Nephron (organoid): ENCODE data around the gene ARGLU1.

ENCODE experiments used
- H3K27ac Mint-ChIP-seq, 3 experiments: 2 replicates each; pipeline ENCODE4 v1.8.0; 2020; ENCODE audit warnings: mixed read lengths in 3 of 3, mild to moderate bottlenecking in 2 of 3, moderate library complexity in 1 of 3
- H3K27me3 Mint-ChIP-seq: 2 replicates; pipeline ENCODE4 v1.8.0; 2021; ENCODE audit warnings: low read depth, mild to moderate bottlenecking, moderate library complexity, mixed read lengths
- H3K36me3 Mint-ChIP-seq: 2 replicates; pipeline ENCODE4 v1.8.0; 2020; ENCODE audit warnings: low read depth, mixed read lengths
- H3K4me1 Mint-ChIP-seq: 2 replicates; pipeline ENCODE4 v1.8.0; 2020; ENCODE audit warnings: mixed read lengths
- H3K4me3 Mint-ChIP-seq, 3 experiments: 2 replicates each; pipeline ENCODE4 v1.8.0; 2020; ENCODE audit warnings: mild to moderate bottlenecking in 3 of 3, mixed read lengths in 3 of 3, moderate library complexity in 2 of 3
- H3K9me3 Mint-ChIP-seq: 2 replicates; pipeline ENCODE4 v1.8.0; 2020; ENCODE audit warnings: mixed read lengths
- CTCF ChIP-seq, 3 experiments: fragments of 200-600 bp; sonication (generic); IDR thresholded peaks; one replicate each; pipeline ENCODE4 v1.5.0; 2021; ENCODE audit warnings: antibody characterized with exemption in 3 of 3; ENCODE audit not compliant: unreplicated experiment in 3 of 3

ARGLU1 gene

GRCh38 chr13:106561551-106562170 lies 6.3 kb downstream of the ARGLU1 start:
- peaks cover 32% of the 10 kb centered on the region for H3K36me3 Mint-ChIP-seq
- peak overlapping the region in 1 of 3 experiments; percentile 17 for H3K4me3 Mint-ChIP-seq
- H3K4me1 Mint-ChIP-seq: peaks cover 61% of the 10 kb centered on the region
- no peak for TF ChIP-seq CTCF (IDR thresholded peaks at IDR 0.05; ENCODE audit: unreplicated experiment in 3 of 3)
- no peaks in the 10 kb centered on the region for H3K9me3 Mint-ChIP-seq
- H3K27me3 Mint-ChIP-seq: no peaks in the 10 kb centered on the region
- peak overlapping the region in 2 of 3 experiments; percentile 45 to 59 for H3K27ac Mint-ChIP-seq

- H3K27me3 Mint-ChIP-seq: no peaks in the 10 kb centered on the region
- peaks cover 41% of the 10 kb centered on the region for H3K36me3 Mint-ChIP-seq
- peaks cover 53% of the 10 kb centered on the region for H3K4me1 Mint-ChIP-seq
- TF ChIP-seq CTCF (IDR thresholded peaks at IDR 0.05; ENCODE audit: unreplicated experiment in 3 of 3): no peak
- peak overlapping the region in 2 of 3 experiments; percentile 23 to 24 for H3K27ac Mint-ChIP-seq
- H3K9me3 Mint-ChIP-seq: no peaks in the 10 kb centered on the region
- H3K4me3 Mint-ChIP-seq: no peak overlapping the region
Observed at GRCh38 chr13:106560821-106561220, 7.1 kb downstream of the ARGLU1 start.

- Mint-ChIP-seq H3K27ac (peak overlapping the region; percentile 33 to 64 (median 41)), H3K4me3 (no peak overlapping the region), H3K36me3 (peaks cover 61% of the 10 kb centered on the region), H3K27me3 (no peaks in the 10 kb centered on the region), H3K9me3 (no peaks in the 10 kb centered on the region), H3K4me1 (peaks cover 30% of the 10 kb centered on the region)
- TF ChIP-seq CTCF (IDR thresholded peaks at IDR 0.05; ENCODE audit: unreplicated experiment in 3 of 3): no peak
Observed at GRCh38 chr13:106558527-106558926, 9.4 kb downstream of the ARGLU1 start.

GRCh38 chr13:106555631-106556328 lies 12.2 kb downstream of the ARGLU1 start:
- Mint-ChIP-seq H3K4me3 (no peak overlapping the region), H3K9me3 (no peaks in the 10 kb centered on the region), H3K27ac (no peak overlapping the region), H3K36me3 (peaks cover 88% of the 10 kb centered on the region), H3K4me1 (peaks cover 7% of the 10 kb centered on the region), H3K27me3 (no peaks in the 10 kb centered on the region)
- TF ChIP-seq CTCF (IDR thresholded peaks at IDR 0.05; ENCODE audit: unreplicated experiment in 3 of 3): no peak

GRCh38 chr13:106551751-106552150 lies 16.2 kb downstream of the ARGLU1 start:
- Mint-ChIP-seq H3K27me3 (no peaks in the 10 kb centered on the region), H3K4me1 (no peaks in the 10 kb centered on the region), H3K36me3 (peaks cover 91% of the 10 kb centered on the region), H3K27ac (no peak overlapping the region), H3K4me3 (no peak overlapping the region), H3K9me3 (no peaks in the 10 kb centered on the region)
- no peak for TF ChIP-seq CTCF (IDR thresholded peaks at IDR 0.05; ENCODE audit: unreplicated experiment in 3 of 3)

GRCh38 chr13:106551350-106551749 lies 16.6 kb downstream of the ARGLU1 start:
- no peaks in the 10 kb centered on the region for H3K9me3 Mint-ChIP-seq
- H3K27ac Mint-ChIP-seq: no peak overlapping the region
- TF ChIP-seq CTCF (IDR thresholded peaks at IDR 0.05; ENCODE audit: unreplicated experiment in 3 of 3): no peak
- no peaks in the 10 kb centered on the region for H3K4me1 Mint-ChIP-seq
- no peak overlapping the region for H3K4me3 Mint-ChIP-seq
- no peaks in the 10 kb centered on the region for H3K27me3 Mint-ChIP-seq
- H3K36me3 Mint-ChIP-seq: peaks cover 87% of the 10 kb centered on the region
